ENCODE data around the gene CLEC4G. TPM values are rescaled to one million over a fixed set of nuclear protein-coding genes. Genes with fewer than 3 reads are reported as not detected.

The CLEC4G gene
- total RNA-seq, 1 donor from 2014 or later = not detected

DNA sequence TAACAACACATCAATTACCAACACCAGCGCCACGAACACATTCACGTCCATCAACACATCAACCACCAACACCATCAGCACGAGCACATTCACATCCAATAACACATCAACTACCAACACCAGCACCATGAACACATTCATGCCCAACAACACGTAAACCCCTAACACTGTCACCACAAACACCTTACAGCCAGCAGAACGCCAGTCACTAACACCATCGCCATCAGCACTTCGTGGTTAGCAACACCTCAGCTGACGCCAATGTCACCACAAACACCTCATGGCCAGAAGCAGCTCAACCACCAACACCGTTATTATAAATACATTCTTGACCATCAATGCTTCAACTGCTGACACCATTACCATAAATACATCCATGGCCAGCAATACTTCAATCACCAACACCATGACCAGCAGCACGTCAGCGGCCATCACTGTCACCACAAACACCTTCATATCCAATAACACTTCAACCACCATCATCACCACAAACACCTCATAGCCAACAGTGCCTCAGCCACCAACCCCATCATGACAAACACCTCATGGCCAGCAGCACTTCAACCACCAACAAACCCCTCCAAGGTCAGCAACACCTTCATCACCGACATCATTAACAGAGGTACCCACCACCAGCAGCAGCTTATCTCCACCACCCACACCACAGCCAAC, 39.4 kb downstream of the CLEC4G start:
- no peak for DNase-seq

DNA sequence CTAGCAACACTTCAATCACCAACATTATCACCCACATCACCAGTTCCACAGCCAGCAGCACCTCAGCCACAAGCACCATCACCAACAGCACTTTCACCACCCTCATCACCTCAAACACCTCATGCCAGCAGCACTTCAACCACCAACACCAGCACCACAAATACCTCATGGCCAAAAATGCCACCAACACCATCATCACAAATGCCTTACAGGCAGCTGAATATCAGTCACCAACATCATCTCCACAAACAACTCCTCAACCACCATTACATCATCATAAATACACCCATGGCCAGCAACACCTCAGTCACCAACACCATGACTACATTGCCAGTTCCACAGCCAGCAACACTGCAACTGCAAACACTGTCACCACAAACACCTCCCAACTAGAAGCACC, 40.4 kb downstream of the CLEC4G start:
- no peak for DNase-seq

- no peak for DNase-seq
These were observed 41.1 kb downstream of the CLEC4G start for GRCh38 chr19:7690779-7691258.

DNA sequence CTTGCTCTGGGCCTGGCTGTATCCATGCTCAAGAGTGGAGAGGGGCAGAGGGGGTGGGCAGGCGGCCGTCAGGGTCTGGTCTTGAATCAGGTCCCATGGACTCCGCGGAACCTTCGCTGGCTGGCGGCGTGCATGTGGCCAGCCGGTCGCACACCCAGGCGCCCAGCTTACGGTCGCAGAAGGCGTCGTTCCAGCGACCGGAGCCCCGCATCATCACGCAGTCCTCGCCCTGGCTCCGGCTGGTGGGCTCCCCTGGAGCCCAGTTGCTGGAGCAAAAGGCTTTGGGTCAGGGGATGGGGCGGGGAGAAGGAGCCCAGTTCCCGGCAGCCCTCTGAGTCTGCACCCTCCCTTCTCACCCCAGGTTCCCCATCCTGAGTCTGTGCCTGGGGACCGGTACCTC, 42.7 kb downstream of the CLEC4G start:
- no peak for DNase-seq

- no peak for DNase-seq
These were observed 44.7 kb downstream of the CLEC4G start for GRCh38 chr19:7687177-7687576.

- DNase-seq = no peak
These were observed 46.1 kb downstream of the CLEC4G start for GRCh38 chr19:7685546-7686445.

DNA sequence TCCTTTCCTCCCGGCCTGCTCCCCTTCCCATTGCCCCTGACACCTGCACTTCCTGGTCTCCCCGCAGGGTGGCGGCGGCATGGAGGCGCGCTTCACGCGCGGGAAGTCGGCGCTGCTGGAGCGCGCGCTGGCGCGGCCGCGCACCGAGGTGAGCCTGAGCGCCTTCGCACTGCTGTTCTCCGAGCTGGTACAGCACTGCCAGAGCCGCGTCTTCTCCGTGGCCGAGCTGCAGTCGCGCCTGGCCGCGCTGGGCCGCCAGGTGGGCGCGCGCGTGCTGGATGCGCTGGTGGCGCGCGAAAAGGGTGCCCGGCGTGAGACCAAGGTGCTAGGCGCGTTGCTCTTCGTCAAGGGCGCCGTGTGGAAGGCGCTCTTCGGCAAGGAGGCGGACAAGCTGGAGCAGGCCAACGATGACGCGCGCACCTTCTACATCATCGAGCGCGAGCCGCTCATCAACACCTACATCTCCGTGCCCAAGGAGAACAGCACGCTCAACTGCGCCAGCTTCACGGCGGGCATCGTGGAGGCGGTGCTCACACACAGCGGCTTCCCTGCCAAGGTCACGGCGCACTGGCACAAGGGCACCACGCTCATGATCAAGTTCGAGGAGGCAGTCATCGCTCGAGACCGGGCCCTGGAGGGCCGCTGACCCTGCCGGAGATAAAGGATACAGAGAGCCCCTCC, 49.6 kb downstream of the CLEC4G start:
- DNase-seq = no peak

- DNase-seq = peak; percentile 82
These were observed 50.4 kb downstream of the CLEC4G start for GRCh38 chr19:7681340-7682174.

DNA sequence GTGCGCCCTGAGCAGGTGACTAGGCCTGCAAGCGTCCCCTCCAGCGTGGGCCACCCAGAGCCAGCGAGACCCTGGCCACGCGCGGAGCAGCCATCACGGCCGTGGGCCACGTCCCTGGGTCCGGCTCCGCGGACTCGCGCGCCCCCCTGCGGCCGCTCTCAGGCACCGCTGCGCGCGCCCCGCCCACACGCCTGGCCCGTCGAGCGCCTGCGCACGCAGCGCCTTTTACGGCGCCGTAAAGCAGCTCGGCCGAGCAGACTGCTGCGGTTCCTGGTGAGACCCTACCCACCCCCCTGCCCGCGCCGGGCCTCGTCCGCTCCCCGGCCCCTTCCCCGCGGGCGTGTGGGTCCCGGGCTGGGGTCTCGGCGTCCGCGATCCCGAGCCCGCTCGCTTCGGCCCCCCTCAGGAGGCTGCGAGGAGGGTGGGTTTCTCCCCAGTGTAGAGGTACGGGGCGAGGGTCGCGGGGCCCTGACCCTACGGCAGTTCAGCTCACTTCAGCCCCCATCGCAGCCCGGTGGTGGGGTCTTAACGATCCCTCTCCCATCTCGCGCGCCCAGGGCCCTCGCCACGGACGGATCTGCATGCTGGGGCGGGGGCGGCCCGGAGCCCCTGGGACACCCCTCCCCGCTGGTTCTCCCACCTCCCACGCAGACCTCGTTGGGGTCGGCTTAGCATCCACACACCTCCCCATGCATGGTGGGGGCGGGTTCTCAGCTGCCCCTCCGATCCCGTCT, 51.1 kb downstream of the CLEC4G start, which contains the start of gene TRAPPC5:
Gene TRAPPC5 (plus strand): TSS at position 228 of the 734 bp plus-strand sequence. CDS start 1,421 bp downstream, outside the sequence.
- peak; percentile 95 for DNase-seq

DNA sequence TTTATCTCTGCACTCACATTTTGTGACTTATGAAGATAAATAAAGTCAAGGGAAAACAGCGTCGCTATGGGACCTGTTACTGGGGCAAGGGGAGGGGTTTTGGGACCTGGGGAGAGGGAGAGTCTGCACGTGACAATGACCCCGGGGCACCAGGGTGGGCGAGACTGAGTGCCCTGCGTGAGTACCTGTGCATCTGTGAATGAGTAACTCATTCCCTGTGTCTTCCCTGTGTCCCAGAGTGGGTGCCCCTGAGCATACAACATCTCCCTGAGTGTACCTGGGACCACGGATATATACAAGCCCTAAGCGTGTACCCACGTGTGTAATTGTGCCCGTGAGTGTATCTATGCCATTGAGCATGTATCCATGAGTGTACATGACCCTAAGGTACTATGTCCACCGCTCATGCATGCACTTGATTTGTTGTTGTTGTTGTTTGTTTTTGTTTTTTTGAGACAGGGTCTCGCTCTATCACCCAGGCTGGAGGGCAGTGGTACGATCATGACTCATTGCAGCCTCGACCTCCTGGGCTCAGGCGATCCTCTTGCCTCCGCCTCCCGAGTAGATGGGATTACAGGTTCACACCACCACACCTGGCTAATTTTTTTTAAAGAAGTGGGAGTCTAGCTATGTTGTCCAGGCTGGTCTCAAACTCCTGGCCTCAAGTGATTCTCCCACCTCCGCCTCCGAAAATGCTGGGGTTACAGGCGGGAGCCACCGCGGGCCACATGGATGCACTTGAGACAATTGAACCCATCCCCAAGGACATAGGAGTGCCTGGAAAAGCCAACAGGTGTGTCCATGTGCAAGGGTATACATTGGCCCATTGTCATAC, 51.9 kb downstream of the CLEC4G start:
- DNase-seq = no peak

DNA sequence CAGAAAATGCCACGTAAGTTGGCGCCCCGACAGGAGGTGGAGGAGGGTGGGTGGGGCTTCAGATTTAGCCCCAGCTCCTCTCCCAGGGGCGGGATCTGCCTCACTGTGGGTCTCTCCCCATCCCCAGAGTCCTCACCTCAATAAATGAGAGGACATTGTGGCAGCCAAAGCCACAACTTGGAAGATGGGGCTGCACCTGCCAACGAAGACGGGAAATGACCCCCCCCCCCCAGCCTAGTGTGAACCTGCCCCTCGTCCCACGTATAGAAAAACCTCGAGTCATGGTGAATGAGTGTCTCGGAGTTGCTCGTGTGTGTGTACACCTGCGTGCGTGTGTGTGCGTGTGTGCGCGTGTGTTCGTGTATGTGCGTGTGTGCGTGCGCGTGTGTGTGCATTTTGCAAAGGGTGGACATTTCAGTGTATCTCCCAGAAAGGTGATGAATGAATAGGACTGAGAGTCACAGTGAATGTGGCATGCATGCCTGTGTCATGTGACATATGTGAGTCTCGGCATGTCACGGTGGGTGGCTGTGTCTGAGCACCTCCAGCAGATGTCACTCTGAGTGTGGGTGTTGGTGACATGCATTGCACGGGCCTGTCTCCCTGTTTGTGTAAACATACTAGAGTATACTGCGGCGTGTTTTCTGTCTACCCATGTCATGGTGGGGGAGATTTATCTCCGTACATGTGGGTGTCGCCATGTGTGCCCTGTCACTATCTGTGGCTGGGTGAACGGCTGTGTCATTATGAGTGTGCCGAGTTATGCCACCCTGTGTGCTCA, 52.7 kb downstream of the CLEC4G start:
- DNase-seq = peak; percentile 34

Other genes starting within 250 kb of the CLEC4G start
- 6.1 TPM for gene PEX11G, start 243.1 kb downstream of the CLEC4G start, total RNA-seq
- gene ZNF358, start 216.0 kb downstream of the CLEC4G start, total RNA-seq = 24.2 TPM
- gene MCOLN1, start 209.5 kb downstream of the CLEC4G start, total RNA-seq = 4.2 TPM
- 43.5 TPM for gene PNPLA6, start 196.4 kb downstream of the CLEC4G start, total RNA-seq
- 7.0 TPM for gene CAMSAP3, start 136.2 kb downstream of the CLEC4G start, total RNA-seq
- 32.7 TPM for gene XAB2, start 102.6 kb downstream of the CLEC4G start, total RNA-seq
- 20.4 TPM for gene PET100, start 102.3 kb downstream of the CLEC4G start, total RNA-seq
- not detected for gene PCP2, start 98.4 kb downstream of the CLEC4G start, total RNA-seq
- gene STXBP2, start 95.0 kb downstream of the CLEC4G start, total RNA-seq = 19.1 TPM
- gene RETN, start 63.1 kb downstream of the CLEC4G start, total RNA-seq = 1.5 TPM
- gene MCEMP1, start 55.0 kb downstream of the CLEC4G start, total RNA-seq = not detected
- 26.7 TPM for gene TRAPPC5, start 51.3 kb downstream of the CLEC4G start, total RNA-seq
- not detected for gene FCER2, start 30.0 kb downstream of the CLEC4G start, total RNA-seq
- gene CD209, start 15.4 kb upstream of the CLEC4G start, total RNA-seq = 2.7 TPM
- gene CLEC4M, start 31.1 kb upstream of the CLEC4G start, total RNA-seq = not detected
- 16.0 TPM for gene EVI5L, start 98.1 kb upstream of the CLEC4G start, total RNA-seq
- 0.92 TPM for gene PRR36, start 142.3 kb upstream of the CLEC4G start, total RNA-seq
- gene LRRC8E, start 156.4 kb upstream of the CLEC4G start, total RNA-seq = 3.8 TPM
- 11.8 TPM for gene MAP2K7, start 171.8 kb upstream of the CLEC4G start, total RNA-seq
- gene TGFBR3L, start 182.7 kb upstream of the CLEC4G start, total RNA-seq = not detected
- gene SNAPC2, start 188.2 kb upstream of the CLEC4G start, total RNA-seq = 8.2 TPM
- 0.31 TPM for gene CTXN1, start 194.0 kb upstream of the CLEC4G start, total RNA-seq
- 68.8 TPM for gene TIMM44, start 211.6 kb upstream of the CLEC4G start, total RNA-seq